Duodenal mucosa (tissue), 2 donors: ENCODE measurements around the gene LRRC43.

Source experiments
- H3K27ac ChIP-seq: one replicate; pipeline ENCODE4 v1.7.0; 2013; ENCODE audit warnings: low read depth, low read length
- H3K27me3 ChIP-seq, 2 donors: one replicate each; pipeline ENCODE4 v1.7.0; 2013; ENCODE audit warnings: low read length in 2 of 2, control low read depth in 1 of 2; ENCODE audit not compliant: insufficient read depth in 2 of 2, control insufficient read depth in 1 of 2
- H3K36me3 ChIP-seq, 2 donors: one replicate each; pipeline ENCODE4 v1.7.0; 2013; ENCODE audit warnings: low read length in 2 of 2, control low read depth in 1 of 2; ENCODE audit not compliant: insufficient read depth in 2 of 2, control insufficient read depth in 1 of 2
- H3K4me1 ChIP-seq, 2 donors: one replicate each; pipeline ENCODE4 v1.7.0; 2013; ENCODE audit warnings: low read length in 2 of 2, control low read depth in 1 of 2; ENCODE audit not compliant: insufficient read depth in 2 of 2, control insufficient read depth in 1 of 2
- H3K4me3 ChIP-seq, 2 donors: one replicate each; pipeline ENCODE4 v1.7.0; 2013; ENCODE audit warnings: low read length in 2 of 2, low read depth in 1 of 2
- H3K9ac ChIP-seq, 2 donors: one replicate each; pipeline ENCODE4 v1.7.0; 2013; ENCODE audit warnings: low read length in 2 of 2, low read depth in 1 of 2
- H3K9me3 ChIP-seq, 2 donors: one replicate each; pipeline ENCODE4 v1.7.0; 2013; ENCODE audit warnings: low read length in 2 of 2, control low read depth in 1 of 2; ENCODE audit not compliant: control insufficient read depth in 1 of 2

The LRRC43 gene

GRCh38 chr12:122182887-122183587 lies at the start of gene LRRC43:
TSS of gene LRRC43 (plus strand) at chr12:122183123. CDS start at chr12:122183145, 22 bp downstream.
- H3K9ac ChIP-seq = peak within 1 kb of the TSS in 1 of 2 donors; percentile 54
- no peaks in the 10 kb centered on the region for H3K36me3 ChIP-seq
- H3K27ac ChIP-seq = no peak within 1 kb of the TSS
- H3K9me3 ChIP-seq = no peaks in the 10 kb centered on the region
- peaks cover 0 to 2% of the 10 kb centered on the region in 2 donors for H3K4me1 ChIP-seq
- no peaks in the 10 kb centered on the region for H3K27me3 ChIP-seq
- peak within 1 kb of the TSS; percentile 61 to 64 for H3K4me3 ChIP-seq

GRCh38 chr12:122133192-122133950 lies 49.6 kb upstream of the LRRC43 start:
- no peak overlapping the region for H3K27ac ChIP-seq
- H3K4me3 ChIP-seq = no peak overlapping the region
- H3K27me3 ChIP-seq = no peaks in the 10 kb centered on the region
- no peaks in the 10 kb centered on the region for H3K4me1 ChIP-seq
- no peak overlapping the region for H3K9ac ChIP-seq
- no peaks in the 10 kb centered on the region for H3K9me3 ChIP-seq
- H3K36me3 ChIP-seq = peaks cover 41 to 81% of the 10 kb centered on the region in 2 donors

GRCh38 chr12:122135437-122136031 lies 47.4 kb upstream of the LRRC43 start:
- no peaks in the 10 kb centered on the region for H3K9me3 ChIP-seq
- H3K4me3 ChIP-seq = no peak overlapping the region
- no peak overlapping the region for H3K9ac ChIP-seq
- peaks cover 36 to 73% of the 10 kb centered on the region in 2 donors for H3K36me3 ChIP-seq
- no peak overlapping the region for H3K27ac ChIP-seq
- no peaks in the 10 kb centered on the region for H3K4me1 ChIP-seq
- no peaks in the 10 kb centered on the region for H3K27me3 ChIP-seq

GRCh38 chr12:122137229-122137628 lies 45.7 kb upstream of the LRRC43 start:
- no peaks in the 10 kb centered on the region for H3K9me3 ChIP-seq
- no peaks in the 10 kb centered on the region for H3K27me3 ChIP-seq
- H3K4me1 ChIP-seq = no peaks in the 10 kb centered on the region
- H3K9ac ChIP-seq = no peak overlapping the region
- peaks cover 43 to 78% of the 10 kb centered on the region in 2 donors for H3K36me3 ChIP-seq
- H3K4me3 ChIP-seq = no peak overlapping the region
- no peak overlapping the region for H3K27ac ChIP-seq

- Histone ChIP-seq H3K27ac (no peak overlapping the region), H3K36me3 (peaks cover 43 to 78% of the 10 kb centered on the region in 2 donors), H3K9me3 (no peaks in the 10 kb centered on the region), H3K4me1 (no peaks in the 10 kb centered on the region), H3K4me3 (no peak overlapping the region), H3K9ac (no peak overlapping the region), H3K27me3 (no peaks in the 10 kb centered on the region)
Observed at GRCh38 chr12:122137681-122138080, 45.2 kb upstream of the LRRC43 start.

- H3K4me3 ChIP-seq = no peak overlapping the region
- H3K9me3 ChIP-seq = no peaks in the 10 kb centered on the region
- H3K4me1 ChIP-seq = no peaks in the 10 kb centered on the region
- H3K36me3 ChIP-seq = peaks cover 42 to 78% of the 10 kb centered on the region in 2 donors
- no peak overlapping the region for H3K27ac ChIP-seq
- no peaks in the 10 kb centered on the region for H3K27me3 ChIP-seq
- H3K9ac ChIP-seq = no peak overlapping the region
Observed at GRCh38 chr12:122138181-122138580, 44.7 kb upstream of the LRRC43 start.

- H3K27me3 ChIP-seq = no peaks in the 10 kb centered on the region
- H3K36me3 ChIP-seq = peaks cover 42 to 78% of the 10 kb centered on the region in 2 donors
- H3K4me3 ChIP-seq = no peak overlapping the region
- H3K4me1 ChIP-seq = no peaks in the 10 kb centered on the region
- no peak overlapping the region for H3K27ac ChIP-seq
- H3K9ac ChIP-seq = no peak overlapping the region
- no peaks in the 10 kb centered on the region for H3K9me3 ChIP-seq
Observed at GRCh38 chr12:122138616-122139015, 44.3 kb upstream of the LRRC43 start.

GRCh38 chr12:122139266-122139665 lies 43.7 kb upstream of the LRRC43 start:
- Histone ChIP-seq H3K9me3 (no peaks in the 10 kb centered on the region), H3K36me3 (peaks cover 42 to 78% of the 10 kb centered on the region in 2 donors), H3K27me3 (no peaks in the 10 kb centered on the region), H3K4me3 (no peak overlapping the region), H3K27ac (no peak overlapping the region), H3K4me1 (no peaks in the 10 kb centered on the region), H3K9ac (no peak overlapping the region)

- no peaks in the 10 kb centered on the region for H3K4me1 ChIP-seq
- no peaks in the 10 kb centered on the region for H3K9me3 ChIP-seq
- peaks cover 40 to 80% of the 10 kb centered on the region in 2 donors for H3K36me3 ChIP-seq
- no peak overlapping the region for H3K4me3 ChIP-seq
- H3K27ac ChIP-seq = no peak overlapping the region
- no peak overlapping the region for H3K9ac ChIP-seq
- no peaks in the 10 kb centered on the region for H3K27me3 ChIP-seq
Observed at GRCh38 chr12:122139941-122140340, 43.0 kb upstream of the LRRC43 start.
